A549 (cell line): Measurements from ENCODE around the gene DMAP1. TPM values are rescaled to one million over a fixed set of nuclear protein-coding genes. Genes with fewer than 3 reads are reported as not detected.

Experiments
- ATAC-seq, 2 experiments: fragments of 200-7000 bp in 1 of 2; fragments of >200 bp in 1 of 2; cut with Nextera tagmentation in 1 of 2; cut with Tn5 transposase in 1 of 2; 3 replicates each; pipeline versions ENCODE4 v1.8.0 to v1.9.1; 2018 to 2020; ENCODE audit warnings: mild to moderate bottlenecking in 1 of 2, moderate library complexity in 1 of 2
- CTCF ChIA-PET: fragments of 300-600 bp; sonication (Branson Sonifier 250); formaldehyde crosslinking; extraction: SDS; loops from one replicate; lab custom pipeline; 2021; ENCODE audit warnings: antibody characterized with exemption, inconsistent platforms; lab: Yijun Ruan, JAX
- POLR2A ChIA-PET: fragments of 350-600 bp; formaldehyde crosslinking; extraction: SDS; loops from one replicate; lab custom pipeline; 2021; ENCODE audit warnings: antibody characterized with exemption, inconsistent platforms; lab: Yijun Ruan, JAX
- DNase-seq, 2 experiments: peaks; one replicate each; pipeline versions ENCODE4 v3.0.0 to v3.0.0-alpha.2; 2011 to 2016; ENCODE audit warnings: low read depth in 1 of 2, low spot score in 1 of 2
- FAIRE-seq: peaks from 2 replicates; lab custom pipeline; 2011; peaks lifted over from hg19 to GRCh38; lab: Jason Lieb, UNC
- H3K27ac ChIP-seq, 2 experiments: fragments of >200 bp; sonication (Bioruptor Twin); formaldehyde crosslinking; 3 replicates each; pipeline ENCODE4 v1.5.1; 2016 to 2017
- H3K4me1 ChIP-seq: fragments of >200 bp; sonication (Bioruptor Twin); formaldehyde crosslinking; 3 replicates; pipeline ENCODE4 v1.6.1; 2016
- H3K4me2 ChIP-seq: fragments of >200 bp; sonication (Bioruptor Twin); formaldehyde crosslinking; 3 replicates; pipeline ENCODE4 v1.6.1; 2016
- H3K4me3 ChIP-seq: fragments of >200 bp; sonication (Bioruptor Twin); formaldehyde crosslinking; 3 replicates; pipeline ENCODE4 v1.5.1; 2016
- H3K9me3 ChIP-seq: fragments of >200 bp; sonication (Bioruptor Twin); formaldehyde crosslinking; 3 replicates; pipeline ENCODE4 v1.6.1; 2016
- ATOH8 ChIP-seq: fragments of 250-450 bp; sonication (Bioruptor Pico); IDR thresholded peaks from 2 replicates; pipeline ENCODE4 v1.5.0; 2020; ENCODE audit warnings: low read depth, mild to moderate bottlenecking, moderate library complexity
- CBX2 ChIP-seq: fragments of 200-600 bp; sonication (generic); IDR thresholded peaks from 2 replicates; pipeline ENCODE4 v1.6.1; 2016; ENCODE audit warnings: low read depth, mild to moderate bottlenecking, borderline replicate concordance
- CBX8 ChIP-seq: fragments of 200-600 bp; sonication (generic); IDR thresholded peaks from 2 replicates; pipeline ENCODE4 v1.6.1; 2016
- CEBPB ChIP-seq, 2 experiments: fragments of >200 bp in 1 of 2; sonication (Bioruptor Twin) in 1 of 2; formaldehyde crosslinking in 1 of 2; IDR thresholded peaks; 2 replicates each; pipeline ENCODE4 v1.6.1; 2012 to 2016
- CHD4 ChIP-seq: fragments of 200-600 bp; sonication (generic); IDR thresholded peaks from 2 replicates; pipeline ENCODE4 v1.6.1; 2016; ENCODE audit warnings: antibody characterized with exemption, mild to moderate bottlenecking, borderline replicate concordance
- CTCF ChIP-seq: fragments of >200 bp; sonication (Bioruptor Twin); formaldehyde crosslinking; IDR thresholded peaks from 3 replicates; pipeline ENCODE4 v1.5.1; 2016
- EHF ChIP-seq: fragments of 250-450 bp; sonication (Bioruptor Pico); IDR thresholded peaks from 2 replicates; pipeline ENCODE4 v1.5.0; 2020; ENCODE audit warnings: mild to moderate bottlenecking
- EHMT2 ChIP-seq: fragments of 200-600 bp; sonication (generic); IDR thresholded peaks from 2 replicates; pipeline ENCODE4 v1.6.1; 2016; ENCODE audit warnings: antibody characterized with exemption, low read depth, mild to moderate bottlenecking, moderate library complexity
- FOXS1 ChIP-seq: fragments of 250-450 bp; sonication (Bioruptor Pico); IDR thresholded peaks from 2 replicates; pipeline ENCODE4 v1.5.0; 2020; ENCODE audit warnings: mild to moderate bottlenecking, moderate library complexity
- GATA3 ChIP-seq: IDR thresholded peaks from 2 replicates; pipeline ENCODE4 v1.6.1; 2012; ENCODE audit warnings: borderline replicate concordance
- HEYL ChIP-seq: fragments of 250-450 bp; sonication (Bioruptor Pico); IDR thresholded peaks from 2 replicates; pipeline ENCODE4 v1.8.0; 2021; ENCODE audit warnings: mild to moderate bottlenecking, moderate library complexity
- HOXA7 ChIP-seq: fragments of 250-450 bp; sonication (Bioruptor Pico); IDR thresholded peaks from 2 replicates; pipeline ENCODE4 v1.5.0; 2020; ENCODE audit warnings: mild to moderate bottlenecking, moderate library complexity
- HOXB13 ChIP-seq: fragments of 250-450 bp; sonication (Bioruptor Pico); IDR thresholded peaks from 2 replicates; pipeline ENCODE4 v1.5.0; 2020; ENCODE audit warnings: low read depth, mild to moderate bottlenecking, moderate library complexity
- JUN ChIP-seq, 2 experiments: fragments of >200 bp; sonication (Bioruptor Twin); formaldehyde crosslinking; IDR thresholded peaks; 2 replicates in 1 of 2; 3 replicates in 1 of 2; pipeline ENCODE4 v1.6.1; 2016 to 2017
- KDM1A ChIP-seq: fragments of 200-600 bp; sonication (generic); IDR thresholded peaks from 2 replicates; pipeline ENCODE4 v1.6.1; 2016; ENCODE audit warnings: low read depth, mild to moderate bottlenecking
- MAFK ChIP-seq: fragments of 450-650 bp; IDR thresholded peaks from 2 replicates; pipeline ENCODE4 v1.6.1; 2014; ENCODE audit not compliant: partially characterized antibody
- MYC ChIP-seq: IDR thresholded peaks from 2 replicates; pipeline ENCODE4 v1.6.1; 2012; ENCODE audit warnings: mild to moderate bottlenecking, inconsistent platforms, low read length, improper control_type of control experiment, borderline replicate concordance
- NFE2L2 ChIP-seq: fragments of 150-350 bp; conservative IDR thresholded peaks from 2 replicates; pipeline ENCODE4 v1.6.1; 2014; ENCODE audit warnings: low read length
- NPAS2 ChIP-seq: fragments of 250-450 bp; sonication (Bioruptor Pico); IDR thresholded peaks from 2 replicates; pipeline ENCODE4 v1.8.0; 2022; ENCODE audit warnings: mild to moderate bottlenecking, moderate library complexity, borderline replicate concordance
- PHF8 ChIP-seq: fragments of 200-600 bp; sonication (generic); IDR thresholded peaks from 2 replicates; pipeline ENCODE4 v1.6.1; 2016; ENCODE audit warnings: low read depth, mild to moderate bottlenecking, antibody characterized with exemption, moderate library complexity, borderline replicate concordance
- POLR2A ChIP-seq: IDR thresholded peaks from 2 replicates; pipeline ENCODE4 v1.6.1; 2012; ENCODE audit warnings: mild to moderate bottlenecking, low read length
- POLR2AphosphoS2 ChIP-seq: conservative IDR thresholded peaks from 2 replicates; pipeline ENCODE4 v1.6.1; 2012; ENCODE audit warnings: low read length, improper control_type of control experiment, inconsistent platforms
- SMC3 ChIP-seq: fragments of >200 bp; sonication (Bioruptor Twin); formaldehyde crosslinking; IDR thresholded peaks from 3 replicates; pipeline ENCODE4 v1.6.1; 2018; ENCODE audit warnings: inconsistent platforms
- SREBF2 ChIP-seq: fragments of 450-650 bp; IDR thresholded peaks from 2 replicates; pipeline ENCODE4 v1.6.1; 2014; ENCODE audit warnings: mild to moderate bottlenecking, moderate library complexity
- ZC3H11A ChIP-seq: fragments of 450-650 bp; IDR thresholded peaks from 2 replicates; pipeline ENCODE4 v1.6.1; 2014; ENCODE audit warnings: antibody characterized with exemption, mild to moderate bottlenecking
- ZFP36 ChIP-seq: fragments of 450-650 bp; IDR thresholded peaks from 2 replicates; pipeline ENCODE4 v1.6.1; 2014; ENCODE audit warnings: borderline replicate concordance; ENCODE audit not compliant: partially characterized antibody
- WGBS: methylation state at CpG from one replicate; pipeline ENCODE4 v1.1.6; 2017; ENCODE audit errors: missing lambda C conversion rate; 5-methylcytosine and 5-hydroxymethylcytosine counted together
- polyA plus RNA-seq, 4 experiments: library from polyadenylated mRNA; depleted of rRNA in 3 of 4; stranded (reverse); fragments of >200 nt; fragmentation: RNase III in 1 of 4; extraction: RNeasy Plus Mini Kit Qiagen cat#74134 plus additional on column Dnase treatment in 1 of 4; gene quantifications; 2 replicates in 3 of 4; 3 replicates in 1 of 4; pipeline ENCODE4 v1.2.3, GENCODE V29; 2011 to 2017
- TF ChIP-seq, protein P1 (sequence below): fragments of 250-450 bp; sonication (Bioruptor Pico); IDR thresholded peaks from 2 replicates; pipeline ENCODE4 v1.5.0; 2021; ENCODE audit warnings: mild to moderate bottlenecking, moderate library complexity, borderline replicate concordance
- TF ChIP-seq, protein P2 (sequence below): IDR thresholded peaks from 2 replicates; pipeline ENCODE4 v1.6.1; 2012

The DMAP1 gene
- polyA plus RNA-seq, 2 of the 4 experiments (the other 2 are of a cell fraction) = 26.3 to 28.2 TPM

- 97% methylated on average over 9 of the region's 9 CpGs for WGBS
These were observed 50.5 kb downstream of the DMAP1 start for GRCh38 chr1:44263568-44264450.

GRCh38 chr1:44264451-44264771 lies 51.1 kb downstream of the DMAP1 start:
- Histone ChIP-seq H3K27ac (no peak overlapping the region), H3K4me1 (no peaks in the 10 kb centered on the region), H3K4me3 (no peak overlapping the region)
- no peak for DNase-seq
- POLR2A ChIA-PET = no interaction called here
- WGBS = 92% methylated on average over 9 of the region's 11 CpGs
- CTCF ChIA-PET = interaction anchor here (1.3 kb wide), 1 partner anchor 331 kb away, joined by 3 read pairs; no protein-coding TSS in a partner anchor
- no peak for ATAC-seq
- TF ChIP-seq MAFK (no peak), CBX2 (no peak), KDM1A (no peak), EHF (CRISPR knock-in tag) (no peak), ZC3H11A (no peak), ZFP36 (no peak), SREBF2 (no peak), NPAS2 (CRISPR knock-in tag) (no peak), GATA3 (no peak), NFE2L2 (no peak), JUN (IDR thresholded peaks at IDR 0.05) (no peak), HOXA7 (CRISPR knock-in tag) (no peak)
- TF ChIP-seq, protein P1, sequence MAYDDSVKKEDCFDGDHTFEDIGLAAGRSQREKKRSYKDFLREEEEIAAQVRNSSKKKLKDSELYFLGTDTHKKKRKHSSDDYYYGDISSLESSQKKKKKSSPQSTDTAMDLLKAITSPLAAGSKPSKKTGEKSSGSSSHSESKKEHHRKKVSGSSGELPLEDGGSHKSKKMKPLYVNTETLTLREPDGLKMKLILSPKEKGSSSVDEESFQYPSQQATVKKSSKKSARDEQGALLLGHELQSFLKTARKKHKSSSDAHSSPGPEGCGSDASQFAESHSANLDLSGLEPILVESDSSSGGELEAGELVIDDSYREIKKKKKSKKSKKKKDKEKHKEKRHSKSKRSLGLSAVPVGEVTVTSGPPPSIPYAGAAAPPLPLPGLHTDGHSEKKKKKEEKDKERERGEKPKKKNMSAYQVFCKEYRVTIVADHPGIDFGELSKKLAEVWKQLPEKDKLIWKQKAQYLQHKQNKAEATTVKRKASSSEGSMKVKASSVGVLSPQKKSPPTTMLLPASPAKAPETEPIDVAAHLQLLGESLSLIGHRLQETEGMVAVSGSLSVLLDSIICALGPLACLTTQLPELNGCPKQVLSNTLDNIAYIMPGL = no peak
- TF ChIP-seq, protein P2, sequence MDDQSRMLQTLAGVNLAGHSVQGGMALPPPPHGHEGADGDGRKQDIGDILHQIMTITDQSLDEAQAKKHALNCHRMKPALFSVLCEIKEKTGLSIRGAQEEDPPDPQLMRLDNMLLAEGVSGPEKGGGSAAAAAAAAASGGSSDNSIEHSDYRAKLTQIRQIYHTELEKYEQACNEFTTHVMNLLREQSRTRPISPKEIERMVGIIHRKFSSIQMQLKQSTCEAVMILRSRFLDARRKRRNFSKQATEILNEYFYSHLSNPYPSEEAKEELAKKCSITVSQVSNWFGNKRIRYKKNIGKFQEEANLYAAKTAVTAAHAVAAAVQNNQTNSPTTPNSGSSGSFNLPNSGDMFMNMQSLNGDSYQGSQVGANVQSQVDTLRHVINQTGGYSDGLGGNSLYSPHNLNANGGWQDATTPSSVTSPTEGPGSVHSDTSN = no peak
- TF ChIP-seq, all 56 proteins: peak for 0
- Histone ChIP-seq H3K4me2 (no peak overlapping the region), H3K9me3 (no peaks in the 10 kb centered on the region)
- FAIRE-seq = no peak

More at GRCh38 chr1:44263568-44264450, 50.5 kb downstream of the DMAP1 start:
- no peak overlapping the region for H3K4me3 ChIP-seq
- H3K27ac ChIP-seq = no peak overlapping the region
- POLR2A ChIA-PET = no interaction called here
- FAIRE-seq (no peak), DNase-seq (no peak), ATAC-seq (no peak)
- H3K4me2 ChIP-seq = no peak overlapping the region
- no peaks in the 10 kb centered on the region for H3K9me3 ChIP-seq
- CTCF ChIA-PET = interaction anchor here (1.3 kb wide), 1 partner anchor 331 kb away, joined by 3 read pairs; no protein-coding TSS in a partner anchor
- TF ChIP-seq, protein P1 = no peak
- TF ChIP-seq CHD4 (no peak), POLR2AphosphoS2 (no peak), EHMT2 (no peak), SMC3 (no peak), CBX8 (no peak), HEYL (CRISPR knock-in tag) (no peak), HOXB13 (CRISPR knock-in tag) (no peak), POLR2A (no peak), ZFP36 (no peak), PHF8 (no peak), FOXS1 (no peak), MYC (no peak), CEBPB (IDR thresholded peaks at IDR 0.05) (no peak), ATOH8 (CRISPR knock-in tag) (no peak), SREBF2 (no peak), CTCF (no peak)
- no peaks in the 10 kb centered on the region for H3K4me1 ChIP-seq
